Astrocyte (in vitro differentiated cells and primary cell): ENCODE results near the gene SORL1-AS1.
A peak's percentile ranks its signal among the peaks of the same experiment; 100 is the strongest.

Source experiments
- DNase-seq: peaks from one replicate; pipeline ENCODE4 v3.0.0-alpha.2; 2010; ENCODE audit warnings: low read depth
- FAIRE-seq: peaks from 2 replicates; lab custom pipeline; 2011; peaks lifted over from hg19 to GRCh38; lab: Jason Lieb, UNC
- H2AFZ ChIP-seq: 2 replicates; pipeline ENCODE4 v1.6.0; 2012; ENCODE audit warnings: low read depth, low read length, inconsistent platforms
- H3K27ac ChIP-seq: 2 replicates; pipeline ENCODE4 v1.5.1; 2011; ENCODE audit warnings: low read depth, low read length, inconsistent platforms
- H3K27me3 ChIP-seq: 2 replicates; pipeline ENCODE4 v1.6.0; 2011; ENCODE audit warnings: low read length, inconsistent platforms; ENCODE audit not compliant: insufficient read depth
- H3K36me3 ChIP-seq: 2 replicates; pipeline ENCODE4 v1.5.1; 2011; ENCODE audit warnings: low read length, inconsistent platforms; ENCODE audit not compliant: insufficient read depth
- H3K4me1 ChIP-seq: 2 replicates; pipeline ENCODE4 v1.5.1; 2011; ENCODE audit warnings: low read length, inconsistent platforms; ENCODE audit not compliant: insufficient read depth
- H3K4me2 ChIP-seq: 2 replicates; pipeline ENCODE4 v1.6.0; 2012; ENCODE audit warnings: low read length, inconsistent platforms
- H3K4me3 ChIP-seq: 2 replicates; pipeline ENCODE4 v1.5.1; 2011; ENCODE audit warnings: low read depth, mild to moderate bottlenecking, low read length, inconsistent platforms; ENCODE audit not compliant: insufficient read depth
- H3K79me2 ChIP-seq: 2 replicates; pipeline ENCODE4 v1.6.0; 2012; ENCODE audit warnings: mild to moderate bottlenecking, low read length, inconsistent platforms; ENCODE audit not compliant: insufficient read depth
- H3K9ac ChIP-seq: 2 replicates; pipeline ENCODE4 v1.6.0; 2012; ENCODE audit warnings: mild to moderate bottlenecking, low read length, inconsistent platforms
- H3K9me3 ChIP-seq: 2 replicates; pipeline ENCODE4 v1.5.1; 2012; ENCODE audit warnings: low read depth, mild to moderate bottlenecking, low read length, inconsistent platforms; ENCODE audit not compliant: insufficient read depth
- H4K20me1 ChIP-seq: 2 replicates; pipeline ENCODE4 v1.6.0; 2012; ENCODE audit warnings: low read length, inconsistent platforms; ENCODE audit not compliant: insufficient read depth
- H3K27ac Mint-ChIP-seq: one replicate; pipeline ENCODE4 v1.8.0; 2021; ENCODE audit warnings: mild to moderate bottlenecking, mixed read lengths; ENCODE audit not compliant: unreplicated experiment
- H3K27me3 Mint-ChIP-seq: one replicate; pipeline ENCODE4 v1.8.0; 2021; ENCODE audit warnings: low read depth, mixed read lengths; ENCODE audit not compliant: unreplicated experiment
- H3K36me3 Mint-ChIP-seq: one replicate; pipeline ENCODE4 v1.8.0; 2021; ENCODE audit warnings: low read depth, mixed read lengths; ENCODE audit not compliant: unreplicated experiment
- H3K4me1 Mint-ChIP-seq: one replicate; pipeline ENCODE4 v1.8.0; 2021; ENCODE audit warnings: low read depth, mixed read lengths; ENCODE audit not compliant: unreplicated experiment
- H3K4me3 Mint-ChIP-seq: one replicate; pipeline ENCODE4 v1.8.0; 2021; ENCODE audit warnings: mild to moderate bottlenecking, moderate library complexity, mixed read lengths; ENCODE audit not compliant: unreplicated experiment
- H3K9me3 Mint-ChIP-seq: one replicate; pipeline ENCODE4 v1.8.0; 2021; ENCODE audit warnings: mild to moderate bottlenecking, mixed read lengths; ENCODE audit not compliant: unreplicated experiment
- EZH2 ChIP-seq: IDR thresholded peaks from 2 replicates; pipeline ENCODE4 v1.6.1; 2012; ENCODE audit warnings: mild to moderate bottlenecking, low read length, inconsistent platforms; ENCODE audit not compliant: insufficient read depth
- TF ChIP-seq, protein P1 (sequence below): IDR thresholded peaks from 2 replicates; pipeline ENCODE4 v1.5.1; 2011; ENCODE audit warnings: low read depth, mild to moderate bottlenecking, inconsistent platforms, low read length, moderate library complexity; ENCODE audit not compliant: insufficient read depth

Gene SORL1-AS1

GRCh38 chr11:121446752-121447156, 6.0 kb downstream of the SORL1-AS1 start:
- Histone ChIP-seq H3K9ac (no peak overlapping the region), H3K79me2 (no peaks in the 10 kb centered on the region), H3K27me3 (peaks cover 27% of the 10 kb centered on the region), H2AFZ (no peak overlapping the region), H3K36me3 (no peaks in the 10 kb centered on the region), H3K4me1 (peaks cover 3% of the 10 kb centered on the region), H3K4me2 (no peak overlapping the region), H3K9me3 (no peaks in the 10 kb centered on the region), H3K4me3 (no peak overlapping the region), H4K20me1 (no peaks in the 10 kb centered on the region), H3K27ac (no peak overlapping the region)
- Mint-ChIP-seq H3K4me3 (no peak overlapping the region), H3K27me3 (peaks cover 18% of the 10 kb centered on the region), H3K36me3 (no peaks in the 10 kb centered on the region), H3K9me3 (no peaks in the 10 kb centered on the region), H3K27ac (no peak overlapping the region), H3K4me1 (no peaks in the 10 kb centered on the region)
- peak; percentile 9 for DNase-seq
- no peak for FAIRE-seq
- TF ChIP-seq, protein P1, sequence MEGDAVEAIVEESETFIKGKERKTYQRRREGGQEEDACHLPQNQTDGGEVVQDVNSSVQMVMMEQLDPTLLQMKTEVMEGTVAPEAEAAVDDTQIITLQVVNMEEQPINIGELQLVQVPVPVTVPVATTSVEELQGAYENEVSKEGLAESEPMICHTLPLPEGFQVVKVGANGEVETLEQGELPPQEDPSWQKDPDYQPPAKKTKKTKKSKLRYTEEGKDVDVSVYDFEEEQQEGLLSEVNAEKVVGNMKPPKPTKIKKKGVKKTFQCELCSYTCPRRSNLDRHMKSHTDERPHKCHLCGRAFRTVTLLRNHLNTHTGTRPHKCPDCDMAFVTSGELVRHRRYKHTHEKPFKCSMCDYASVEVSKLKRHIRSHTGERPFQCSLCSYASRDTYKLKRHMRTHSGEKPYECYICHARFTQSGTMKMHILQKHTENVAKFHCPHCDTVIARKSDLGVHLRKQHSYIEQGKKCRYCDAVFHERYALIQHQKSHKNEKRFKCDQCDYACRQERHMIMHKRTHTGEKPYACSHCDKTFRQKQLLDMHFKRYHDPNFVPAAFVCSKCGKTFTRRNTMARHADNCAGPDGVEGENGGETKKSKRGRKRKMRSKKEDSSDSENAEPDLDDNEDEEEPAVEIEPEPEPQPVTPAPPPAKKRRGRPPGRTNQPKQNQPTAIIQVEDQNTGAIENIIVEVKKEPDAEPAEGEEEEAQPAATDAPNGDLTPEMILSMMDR, result peak; percentile 18
- TF ChIP-seq EZH2, result no peak

DNA sequence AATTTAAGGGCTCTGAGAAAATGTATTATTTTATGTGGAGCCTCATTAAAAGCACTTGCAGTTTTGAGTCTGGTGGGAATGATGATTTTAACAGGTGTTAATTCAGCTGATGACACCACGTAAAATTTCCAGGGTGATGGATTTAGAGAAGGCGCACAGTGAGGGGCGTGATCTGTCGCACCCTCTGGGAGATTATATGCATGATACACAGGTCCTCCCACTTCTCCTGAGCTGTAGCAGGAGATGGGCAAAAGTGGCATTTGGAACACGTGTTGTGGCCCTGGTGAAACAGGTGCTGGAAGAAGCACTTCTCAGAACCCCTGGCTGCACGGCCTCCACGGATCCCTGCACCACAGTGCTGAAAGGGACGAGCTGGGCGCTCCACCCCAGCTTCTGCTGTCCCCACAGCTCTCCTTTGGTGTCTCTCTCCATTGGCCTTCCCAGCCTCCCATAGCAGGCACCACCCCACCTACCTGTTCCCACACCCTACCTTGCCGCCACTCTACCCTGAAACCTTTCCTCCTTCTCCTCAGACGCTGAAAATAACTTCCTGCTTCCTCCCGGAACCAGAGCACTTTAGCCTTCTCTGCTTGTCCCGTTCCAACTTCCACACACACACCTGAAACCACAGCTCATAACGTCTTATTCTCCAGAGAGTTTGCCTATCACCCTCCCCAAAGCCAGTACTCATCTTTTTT, 7.5 kb downstream of the SORL1-AS1 start:
- H3K4me3 ChIP-seq, result no peak overlapping the region
- no peaks in the 10 kb centered on the region for H3K79me2 ChIP-seq
- TF ChIP-seq, protein P1, result no peak
- no peak for TF ChIP-seq EZH2
- Mint-ChIP-seq H3K27ac (no peak overlapping the region), H3K4me3 (no peak overlapping the region), H3K27me3 (peaks cover 9% of the 10 kb centered on the region), H3K9me3 (no peaks in the 10 kb centered on the region), H3K4me1 (no peaks in the 10 kb centered on the region), H3K36me3 (no peaks in the 10 kb centered on the region)
- H3K4me1 ChIP-seq, result no peaks in the 10 kb centered on the region
- H3K27me3 ChIP-seq, result peaks cover 16% of the 10 kb centered on the region
- H3K36me3 ChIP-seq, result no peaks in the 10 kb centered on the region
- no peak overlapping the region for H3K9ac ChIP-seq
- DNase-seq (no peak), FAIRE-seq (no peak)
- no peak overlapping the region for H3K4me2 ChIP-seq
- no peaks in the 10 kb centered on the region for H3K9me3 ChIP-seq
- no peak overlapping the region for H3K27ac ChIP-seq
- H2AFZ ChIP-seq, result no peak overlapping the region
- H4K20me1 ChIP-seq, result no peaks in the 10 kb centered on the region

DNA sequence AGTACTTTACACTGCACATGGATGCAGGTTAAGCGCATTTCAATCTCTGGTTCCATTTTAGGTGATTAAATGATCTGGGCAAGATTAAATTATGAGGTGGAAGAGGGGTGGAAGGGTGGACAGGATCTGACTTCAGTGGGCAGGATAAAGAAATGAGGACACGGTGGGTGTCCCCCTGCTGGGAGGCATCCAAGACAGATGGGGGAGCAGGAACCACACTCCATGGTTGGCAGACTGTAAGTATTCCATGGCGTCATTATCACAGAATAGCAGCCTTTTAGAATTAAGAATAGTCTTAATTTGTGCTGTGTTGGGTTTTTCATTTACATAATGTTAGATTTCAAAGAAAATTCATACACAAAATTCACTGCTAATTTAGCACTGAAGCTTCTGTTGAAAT, 8.2 kb downstream of the SORL1-AS1 start:
- Mint-ChIP-seq H3K27ac (no peak overlapping the region), H3K4me1 (no peaks in the 10 kb centered on the region), H3K9me3 (no peaks in the 10 kb centered on the region), H3K36me3 (no peaks in the 10 kb centered on the region), H3K4me3 (no peak overlapping the region), H3K27me3 (peaks cover 5% of the 10 kb centered on the region)
- Histone ChIP-seq H3K9me3 (no peaks in the 10 kb centered on the region), H3K4me3 (no peak overlapping the region), H3K9ac (no peak overlapping the region), H3K27me3 (peaks cover 11% of the 10 kb centered on the region), H3K4me1 (no peaks in the 10 kb centered on the region), H3K79me2 (no peaks in the 10 kb centered on the region), H3K27ac (no peak overlapping the region), H3K36me3 (no peaks in the 10 kb centered on the region), H3K4me2 (no peak overlapping the region), H4K20me1 (no peaks in the 10 kb centered on the region), H2AFZ (no peak overlapping the region)
- TF ChIP-seq EZH2, result no peak
- TF ChIP-seq, protein P1, result no peak
- no peak for FAIRE-seq
- DNase-seq, result no peak
